Measurements from ENCODE around the gene SPATA25.

GRCh38 chr20:45892828-45893500, 5.5 kb upstream of the SPATA25 start:
- TF ChIP-seq, protein P1, sequence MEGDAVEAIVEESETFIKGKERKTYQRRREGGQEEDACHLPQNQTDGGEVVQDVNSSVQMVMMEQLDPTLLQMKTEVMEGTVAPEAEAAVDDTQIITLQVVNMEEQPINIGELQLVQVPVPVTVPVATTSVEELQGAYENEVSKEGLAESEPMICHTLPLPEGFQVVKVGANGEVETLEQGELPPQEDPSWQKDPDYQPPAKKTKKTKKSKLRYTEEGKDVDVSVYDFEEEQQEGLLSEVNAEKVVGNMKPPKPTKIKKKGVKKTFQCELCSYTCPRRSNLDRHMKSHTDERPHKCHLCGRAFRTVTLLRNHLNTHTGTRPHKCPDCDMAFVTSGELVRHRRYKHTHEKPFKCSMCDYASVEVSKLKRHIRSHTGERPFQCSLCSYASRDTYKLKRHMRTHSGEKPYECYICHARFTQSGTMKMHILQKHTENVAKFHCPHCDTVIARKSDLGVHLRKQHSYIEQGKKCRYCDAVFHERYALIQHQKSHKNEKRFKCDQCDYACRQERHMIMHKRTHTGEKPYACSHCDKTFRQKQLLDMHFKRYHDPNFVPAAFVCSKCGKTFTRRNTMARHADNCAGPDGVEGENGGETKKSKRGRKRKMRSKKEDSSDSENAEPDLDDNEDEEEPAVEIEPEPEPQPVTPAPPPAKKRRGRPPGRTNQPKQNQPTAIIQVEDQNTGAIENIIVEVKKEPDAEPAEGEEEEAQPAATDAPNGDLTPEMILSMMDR (IDR thresholded peaks at IDR 0.05; ENCODE audit: low read depth, low read length, missing input control): no peak
- TF ChIP-seq RXRA (IDR thresholded peaks at IDR 0.05): no peak
- TF ChIP-seq, protein P2, sequence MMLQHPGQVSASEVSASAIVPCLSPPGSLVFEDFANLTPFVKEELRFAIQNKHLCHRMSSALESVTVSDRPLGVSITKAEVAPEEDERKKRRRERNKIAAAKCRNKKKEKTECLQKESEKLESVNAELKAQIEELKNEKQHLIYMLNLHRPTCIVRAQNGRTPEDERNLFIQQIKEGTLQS (IDR thresholded peaks at IDR 0.05): no peak
- TF ChIP-seq SP1 (IDR thresholded peaks at IDR 0.05): no peak
- TF ChIP-seq HNF4G (IDR thresholded peaks at IDR 0.05): no peak
- TF ChIP-seq RAD21 (IDR thresholded peaks at IDR 0.05): no peak
- TF ChIP-seq, protein P3, sequence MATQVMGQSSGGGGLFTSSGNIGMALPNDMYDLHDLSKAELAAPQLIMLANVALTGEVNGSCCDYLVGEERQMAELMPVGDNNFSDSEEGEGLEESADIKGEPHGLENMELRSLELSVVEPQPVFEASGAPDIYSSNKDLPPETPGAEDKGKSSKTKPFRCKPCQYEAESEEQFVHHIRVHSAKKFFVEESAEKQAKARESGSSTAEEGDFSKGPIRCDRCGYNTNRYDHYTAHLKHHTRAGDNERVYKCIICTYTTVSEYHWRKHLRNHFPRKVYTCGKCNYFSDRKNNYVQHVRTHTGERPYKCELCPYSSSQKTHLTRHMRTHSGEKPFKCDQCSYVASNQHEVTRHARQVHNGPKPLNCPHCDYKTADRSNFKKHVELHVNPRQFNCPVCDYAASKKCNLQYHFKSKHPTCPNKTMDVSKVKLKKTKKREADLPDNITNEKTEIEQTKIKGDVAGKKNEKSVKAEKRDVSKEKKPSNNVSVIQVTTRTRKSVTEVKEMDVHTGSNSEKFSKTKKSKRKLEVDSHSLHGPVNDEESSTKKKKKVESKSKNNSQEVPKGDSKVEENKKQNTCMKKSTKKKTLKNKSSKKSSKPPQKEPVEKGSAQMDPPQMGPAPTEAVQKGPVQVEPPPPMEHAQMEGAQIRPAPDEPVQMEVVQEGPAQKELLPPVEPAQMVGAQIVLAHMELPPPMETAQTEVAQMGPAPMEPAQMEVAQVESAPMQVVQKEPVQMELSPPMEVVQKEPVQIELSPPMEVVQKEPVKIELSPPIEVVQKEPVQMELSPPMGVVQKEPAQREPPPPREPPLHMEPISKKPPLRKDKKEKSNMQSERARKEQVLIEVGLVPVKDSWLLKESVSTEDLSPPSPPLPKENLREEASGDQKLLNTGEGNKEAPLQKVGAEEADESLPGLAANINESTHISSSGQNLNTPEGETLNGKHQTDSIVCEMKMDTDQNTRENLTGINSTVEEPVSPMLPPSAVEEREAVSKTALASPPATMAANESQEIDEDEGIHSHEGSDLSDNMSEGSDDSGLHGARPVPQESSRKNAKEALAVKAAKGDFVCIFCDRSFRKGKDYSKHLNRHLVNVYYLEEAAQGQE (IDR thresholded peaks at IDR 0.05): no peak
- TF ChIP-seq MAX (IDR thresholded peaks at IDR 0.05): no peak
- TF ChIP-seq TAF1 (conservative IDR thresholded peaks at IDR 0.05): no peak

All from liver (tissue), 3 donors.